Activated T-helper 17 cell treated with anti-CD3 and anti-CD28 coated beads, Interleukin-2, amount 50 U/mL, for 72 hours (primary cell): ENCODE measurements around the gene C12orf57. TPM values are rescaled to one million over a fixed set of nuclear protein-coding genes. Genes with fewer than 3 reads are reported as not detected.
A peak's percentile ranks its signal among the peaks of the same experiment; 100 is the strongest.

Experiments used
- ATAC-seq: fragments of 150-1000 bp; cut with Tn5 transposase; replicated peaks from 2 replicates; pipeline ENCODE4 v1.10.0; 2021; ENCODE audit warnings: mild to moderate bottlenecking, moderate library complexity
- H3K27ac Mint-ChIP-seq: one replicate; pipeline ENCODE4 v1.8.0; 2022; ENCODE audit warnings: mixed read lengths
- H3K27me3 Mint-ChIP-seq: one replicate; pipeline ENCODE4 v1.8.0; 2022; ENCODE audit warnings: mixed read lengths
- H3K36me3 Mint-ChIP-seq: one replicate; pipeline ENCODE4 v1.8.0; 2022; ENCODE audit warnings: low read depth, mild to moderate bottlenecking, mixed read lengths
- H3K4me1 Mint-ChIP-seq: one replicate; pipeline ENCODE4 v1.8.0; 2022; ENCODE audit warnings: mixed read lengths
- H3K4me3 Mint-ChIP-seq: one replicate; pipeline ENCODE4 v1.8.0; 2022; ENCODE audit warnings: mild to moderate bottlenecking, mixed read lengths
- H3K9me3 Mint-ChIP-seq: one replicate; pipeline ENCODE4 v1.8.0; 2022; ENCODE audit warnings: mixed read lengths
- total RNA-seq, 2 donors: library from RNA; stranded (reverse); gene quantifications; one replicate each; pipeline ENCODE4 v1.2.3, GENCODE V29; 2022

Gene C12orf57
- total RNA-seq, 2 donors from 2014 or later, result 192 to 307 TPM

- peaks cover 86% of the 10 kb centered on the region for H3K36me3 Mint-ChIP-seq
- H3K27me3 Mint-ChIP-seq, result no peaks in the 10 kb centered on the region
- H3K4me1 Mint-ChIP-seq, result peaks cover 58% of the 10 kb centered on the region
- H3K9me3 Mint-ChIP-seq, result no peaks in the 10 kb centered on the region
- peak; percentile 8 for ATAC-seq
- H3K4me3 Mint-ChIP-seq, result peak overlapping the region; percentile 87
- H3K27ac Mint-ChIP-seq, result peak overlapping the region; percentile 100
These were observed 7.8 kb downstream of the C12orf57 start for GRCh38 chr12:6951551-6952120.

- peak; percentile 6 for ATAC-seq
- Mint-ChIP-seq H3K27me3 (no peaks in the 10 kb centered on the region), H3K27ac (peak overlapping the region; percentile 100)
These were observed 8.5 kb downstream of the C12orf57 start for GRCh38 chr12:6952121-6952862.

DNA sequence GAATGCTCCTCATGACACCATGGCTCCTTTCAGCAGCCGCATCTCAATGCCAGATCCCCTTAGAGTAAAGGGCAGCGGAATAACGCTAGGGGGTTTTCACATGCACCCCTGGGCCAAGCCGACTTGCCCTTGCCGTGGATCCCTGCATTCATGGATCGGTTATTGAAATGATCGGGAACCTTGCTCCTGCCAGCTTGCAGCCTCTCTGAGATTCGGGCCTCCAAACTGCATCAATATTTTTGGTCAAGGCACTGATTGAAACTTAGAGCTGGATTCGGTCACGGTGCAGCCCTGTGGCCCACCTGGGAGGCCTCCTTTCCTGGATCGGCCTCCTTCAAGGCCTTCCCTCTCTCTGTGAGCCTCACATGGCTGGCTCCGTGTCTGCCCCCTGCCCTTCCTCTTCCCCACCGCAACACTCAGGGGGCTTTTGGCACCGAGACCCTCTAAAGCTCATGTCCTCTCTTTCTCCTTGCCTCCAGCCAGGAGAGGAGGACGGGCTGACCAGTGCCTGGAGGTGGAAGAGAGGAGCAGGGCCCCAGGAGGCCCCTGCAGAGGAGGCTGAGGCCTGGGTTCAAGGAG, 9.1 kb downstream of the C12orf57 start:
- peaks cover 55% of the 10 kb centered on the region for H3K4me1 Mint-ChIP-seq
- no peaks in the 10 kb centered on the region for H3K9me3 Mint-ChIP-seq
- peak overlapping the region; percentile 87 for H3K4me3 Mint-ChIP-seq
- ATAC-seq, result no peak
- peak overlapping the region; percentile 100 for H3K27ac Mint-ChIP-seq
- no peaks in the 10 kb centered on the region for H3K27me3 Mint-ChIP-seq
- peaks cover 86% of the 10 kb centered on the region for H3K36me3 Mint-ChIP-seq

More at GRCh38 chr12:6952121-6952862, 8.5 kb downstream of the C12orf57 start:
- Mint-ChIP-seq H3K4me1 (peaks cover 59% of the 10 kb centered on the region), H3K9me3 (no peaks in the 10 kb centered on the region), H3K36me3 (peaks cover 86% of the 10 kb centered on the region), H3K4me3 (peak overlapping the region; percentile 87)

- H3K27ac Mint-ChIP-seq, result peak overlapping the region; percentile 100
- H3K9me3 Mint-ChIP-seq, result no peaks in the 10 kb centered on the region
- peaks cover 55% of the 10 kb centered on the region for H3K4me1 Mint-ChIP-seq
- peak overlapping the region; percentile 87 for H3K4me3 Mint-ChIP-seq
- ATAC-seq, result peak; percentile 60
- peaks cover 87% of the 10 kb centered on the region for H3K36me3 Mint-ChIP-seq
- H3K27me3 Mint-ChIP-seq, result no peaks in the 10 kb centered on the region
These were observed 9.9 kb downstream of the C12orf57 start for GRCh38 chr12:6953442-6954315.

- Mint-ChIP-seq H3K9me3 (no peaks in the 10 kb centered on the region), H3K4me1 (peaks cover 57% of the 10 kb centered on the region), H3K36me3 (peaks cover 88% of the 10 kb centered on the region), H3K27me3 (no peaks in the 10 kb centered on the region), H3K4me3 (peak overlapping the region; percentile 87), H3K27ac (peak overlapping the region; percentile 100)
- no peak for ATAC-seq
These were observed 10.7 kb downstream of the C12orf57 start for GRCh38 chr12:6954316-6955107.

DNA sequence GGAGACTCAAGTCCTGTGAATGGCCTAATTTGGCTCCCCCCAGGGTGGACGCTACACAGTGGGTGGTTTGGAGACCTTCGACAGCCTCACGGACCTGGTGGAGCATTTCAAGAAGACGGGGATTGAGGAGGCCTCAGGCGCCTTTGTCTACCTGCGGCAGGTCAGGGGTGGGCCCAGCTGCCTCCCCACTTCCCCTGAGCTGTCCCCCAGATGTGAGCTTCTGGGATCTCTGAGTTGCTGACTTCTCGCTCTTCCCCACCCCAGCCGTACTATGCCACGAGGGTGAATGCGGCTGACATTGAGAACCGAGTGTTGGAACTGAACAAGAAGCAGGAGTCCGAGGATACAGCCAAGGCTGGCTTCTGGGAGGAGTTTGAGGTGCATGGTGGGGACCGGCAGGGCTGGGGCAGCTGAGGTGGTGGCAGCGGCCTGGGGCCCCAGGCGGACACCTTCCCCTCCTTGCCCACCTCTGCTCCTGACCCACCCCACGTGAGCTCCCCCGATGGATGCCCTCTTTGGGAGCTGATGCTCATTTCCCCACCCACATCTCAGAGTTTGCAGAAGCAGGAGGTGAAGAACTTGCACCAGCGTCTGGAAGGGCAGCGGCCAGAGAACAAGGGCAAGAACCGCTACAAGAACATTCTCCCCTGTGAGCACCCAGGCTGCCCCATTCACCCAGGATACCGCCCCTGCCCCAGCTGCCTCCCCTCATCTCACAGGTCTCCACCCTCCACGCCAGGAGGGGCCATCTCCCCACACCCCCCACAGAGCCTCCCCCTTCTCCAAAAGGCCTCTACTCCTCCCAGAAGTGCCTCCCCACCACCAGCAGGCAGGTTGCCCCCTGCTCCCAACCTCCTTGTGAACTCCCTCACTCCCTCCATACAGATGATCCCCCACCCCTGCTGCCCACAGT, 11.5 kb downstream of the C12orf57 start:
- peak overlapping the region; percentile 87 for H3K4me3 Mint-ChIP-seq
- no peak for ATAC-seq
- H3K9me3 Mint-ChIP-seq, result no peaks in the 10 kb centered on the region
- peaks cover 96% of the 10 kb centered on the region for H3K36me3 Mint-ChIP-seq
- H3K4me1 Mint-ChIP-seq, result peaks cover 49% of the 10 kb centered on the region
- no peaks in the 10 kb centered on the region for H3K27me3 Mint-ChIP-seq
- peak overlapping the region; percentile 100 for H3K27ac Mint-ChIP-seq

- Mint-ChIP-seq H3K27ac (peak overlapping the region; percentile 100), H3K9me3 (no peaks in the 10 kb centered on the region), H3K36me3 (peaks cover 97% of the 10 kb centered on the region), H3K27me3 (no peaks in the 10 kb centered on the region), H3K4me3 (peak overlapping the region; percentile 87), H3K4me1 (peaks cover 51% of the 10 kb centered on the region)
- no peak for ATAC-seq
These were observed 12.4 kb downstream of the C12orf57 start for GRCh38 chr12:6956021-6956727.

GRCh38 chr12:6957151-6957701, 13.4 kb downstream of the C12orf57 start:
- Mint-ChIP-seq H3K27me3 (no peaks in the 10 kb centered on the region), H3K4me3 (peak overlapping the region; percentile 87), H3K27ac (peak overlapping the region; percentile 100), H3K4me1 (peaks cover 59% of the 10 kb centered on the region), H3K36me3 (peaks cover 100% of the 10 kb centered on the region), H3K9me3 (no peaks in the 10 kb centered on the region)
- no peak for ATAC-seq

GRCh38 chr12:6957741-6958608, 14.2 kb downstream of the C12orf57 start:
- H3K27ac Mint-ChIP-seq, result peak overlapping the region; percentile 95
- H3K4me3 Mint-ChIP-seq, result peak overlapping the region; percentile 87
- no peak for ATAC-seq
- no peaks in the 10 kb centered on the region for H3K9me3 Mint-ChIP-seq
- H3K36me3 Mint-ChIP-seq, result peaks cover 94% of the 10 kb centered on the region
- H3K27me3 Mint-ChIP-seq, result no peaks in the 10 kb centered on the region
- H3K4me1 Mint-ChIP-seq, result peaks cover 59% of the 10 kb centered on the region

DNA sequence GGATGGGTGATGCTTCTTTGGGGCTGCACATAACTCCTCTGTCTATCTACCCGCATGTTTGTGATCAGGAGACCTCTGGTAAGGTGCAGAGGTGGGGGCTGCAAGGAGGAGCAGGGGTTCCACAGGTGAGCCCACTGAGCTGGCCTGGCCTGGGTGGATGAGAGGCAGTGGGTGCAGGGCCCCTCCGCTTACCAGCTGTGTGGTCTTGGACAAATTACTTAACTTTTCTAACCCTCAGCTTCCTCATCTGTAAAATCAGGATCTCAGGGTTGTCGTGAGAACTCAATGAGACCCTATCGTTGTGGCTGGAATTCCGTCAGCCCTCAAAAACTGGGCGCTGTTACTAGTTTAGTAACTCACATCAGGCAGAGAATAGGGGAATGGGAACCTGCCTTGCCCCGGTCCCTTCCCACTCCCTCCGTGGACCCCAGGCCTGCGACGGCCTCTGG, 14.8 kb downstream of the C12orf57 start:
- H3K27ac Mint-ChIP-seq, result peak overlapping the region; percentile 95
- H3K36me3 Mint-ChIP-seq, result peaks cover 87% of the 10 kb centered on the region
- H3K4me3 Mint-ChIP-seq, result peak overlapping the region; percentile 87
- H3K4me1 Mint-ChIP-seq, result peaks cover 59% of the 10 kb centered on the region
- no peaks in the 10 kb centered on the region for H3K9me3 Mint-ChIP-seq
- ATAC-seq, result no peak
- H3K27me3 Mint-ChIP-seq, result no peaks in the 10 kb centered on the region

- Mint-ChIP-seq H3K4me1 (peaks cover 55% of the 10 kb centered on the region), H3K9me3 (no peaks in the 10 kb centered on the region), H3K4me3 (peak overlapping the region; percentile 87), H3K36me3 (peaks cover 86% of the 10 kb centered on the region), H3K27me3 (no peaks in the 10 kb centered on the region), H3K27ac (peak overlapping the region; percentile 95)
- ATAC-seq, result peak; percentile 59
These were observed 15.4 kb downstream of the C12orf57 start for GRCh38 chr12:6959058-6959804.
